Right atrium auricular region (tissue), 2 donors: Measurements from ENCODE around the gene ZNF575. TPM values are rescaled to one million over a fixed set of nuclear protein-coding genes. Genes with fewer than 3 reads are reported as not detected.
A peak's percentile ranks its signal among the peaks of the same experiment; 100 is the strongest.

ENCODE experiments used
- DNase-seq: peaks from one replicate; pipeline ENCODE4 v3.0.0-alpha.2; 2019; ENCODE audit warnings: low spot score
- H3K27ac ChIP-seq, 2 donors: fragments of 200-600 bp; sonication (generic); 1 replicate in 1 of 2; 2 replicates in 1 of 2; pipeline ENCODE4 v1.5.1; 2016 to 2019
- H3K27me3 ChIP-seq, 2 donors: fragments of 200-600 bp; sonication (generic); one replicate each; pipeline versions ENCODE4 v1.5.1 to v1.6.0; 2017 to 2019
- H3K36me3 ChIP-seq: fragments of 200-600 bp; sonication (generic); one replicate; pipeline ENCODE4 v1.5.1; 2016
- H3K4me1 ChIP-seq, 2 donors: fragments of 200-600 bp; sonication (generic); one replicate each; pipeline versions ENCODE4 v1.5.1 to v1.6.0; 2017 to 2019
- H3K4me3 ChIP-seq, 2 donors: fragments of 200-600 bp; sonication (generic); 1 replicate in 1 of 2; 2 replicates in 1 of 2; pipeline ENCODE4 v1.5.1; 2017 to 2019; ENCODE audit warnings: mild to moderate bottlenecking in 1 of 2, moderate library complexity in 1 of 2
- H3K9me3 ChIP-seq, 2 donors: fragments of 200-600 bp; sonication (generic); one replicate each; pipeline ENCODE4 v1.5.1; 2019
- CTCF ChIP-seq, 2 donors: fragments of 200-600 bp; sonication (generic); IDR thresholded peaks; one replicate each; pipeline ENCODE4 v1.5.1; 2019; ENCODE audit warnings: antibody characterized with exemption in 2 of 2
- total RNA-seq, 2 donors: library from RNA; depleted of rRNA; stranded (reverse); fragments of >200 nt; gene quantifications; one replicate each; pipeline ENCODE4 v1.1.0, GENCODE V29; 2016

ZNF575 gene
- total RNA-seq, 2 donors from 2014 or later, result 0.39 TPM; not detected in 1

DNA sequence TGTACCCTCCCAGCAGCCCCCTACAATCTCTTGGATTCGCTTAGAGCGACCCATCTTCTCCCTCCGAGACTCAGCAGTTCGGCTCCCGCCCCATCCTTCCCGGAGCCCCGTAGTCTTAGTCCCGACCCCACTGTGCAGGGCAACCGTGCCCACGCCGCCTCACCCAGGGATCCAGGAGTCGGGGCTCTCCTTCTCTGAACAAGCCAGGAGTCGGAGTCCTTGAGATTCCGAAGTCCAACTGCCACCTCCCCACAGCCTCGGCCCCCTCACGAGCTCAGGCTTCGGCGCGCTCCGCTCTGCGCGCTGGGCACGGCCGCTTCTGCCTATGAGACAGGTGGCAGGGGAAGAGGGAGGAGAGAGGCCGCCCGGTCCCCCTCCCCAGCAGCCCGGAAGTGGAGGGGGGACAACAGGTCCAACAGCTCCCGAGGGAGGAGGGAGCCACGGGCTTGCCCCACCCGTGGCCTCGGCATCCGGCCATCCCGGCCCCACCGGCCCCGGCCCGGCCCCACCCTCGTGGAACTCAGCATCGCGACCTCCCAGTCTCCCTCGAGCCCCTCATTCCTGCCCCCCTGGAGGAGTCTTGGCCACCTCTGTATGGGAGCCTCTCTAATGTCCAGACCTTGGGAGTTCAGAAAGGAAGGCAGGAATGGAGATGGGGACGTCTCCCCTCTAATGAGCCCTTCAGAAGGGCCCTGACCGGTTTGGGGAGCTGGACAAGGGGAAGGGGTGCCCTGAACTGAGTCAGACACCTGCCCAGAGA is 28.4 kb upstream of the ZNF575 start, which contains the start of gene PHLDB3:
Gene PHLDB3 (minus strand): TSS at position 321 of the 760 bp plus-strand sequence. CDS start 628 bp downstream, outside the sequence.
- Histone ChIP-seq H3K9me3 (no peaks in the 10 kb centered on the region), H3K4me3 (peak within 1 kb of the TSS; percentile 52 to 76), H3K4me1 (peaks cover 0 to 28% of the 10 kb centered on the region in 2 donors), H3K27me3 (no peaks in the 10 kb centered on the region), H3K27ac (peak within 1 kb of the TSS; percentile 84 to 91), H3K36me3 (peaks cover under 1% of the 10 kb centered on the region)
- DNase-seq, result no peak
- no peak for TF ChIP-seq CTCF (IDR thresholded peaks at IDR 0.05)

DNA sequence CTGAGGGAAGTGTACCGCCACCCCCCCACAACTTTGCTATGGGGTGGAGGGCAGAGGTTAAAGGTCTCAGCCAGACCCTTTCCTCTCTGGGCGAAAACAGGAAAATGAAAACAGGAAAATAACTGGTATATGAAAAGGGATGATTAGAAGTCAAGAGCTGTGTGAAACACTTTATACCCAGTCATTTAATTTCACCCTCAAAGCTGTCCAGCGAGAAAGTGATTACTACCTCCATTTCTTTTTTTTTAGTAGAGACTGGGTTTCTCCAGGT is 27.9 kb upstream of the ZNF575 start:
- Histone ChIP-seq H3K27me3 (no peaks in the 10 kb centered on the region), H3K27ac (peak overlapping the region; percentile 84 to 91), H3K9me3 (no peaks in the 10 kb centered on the region), H3K36me3 (peaks cover 5% of the 10 kb centered on the region), H3K4me3 (peak overlapping the region in 1 of 2 donors; percentile 76), H3K4me1 (peaks cover 0 to 28% of the 10 kb centered on the region in 2 donors)
- no peak for TF ChIP-seq CTCF (IDR thresholded peaks at IDR 0.05)
- DNase-seq, result no peak

DNA sequence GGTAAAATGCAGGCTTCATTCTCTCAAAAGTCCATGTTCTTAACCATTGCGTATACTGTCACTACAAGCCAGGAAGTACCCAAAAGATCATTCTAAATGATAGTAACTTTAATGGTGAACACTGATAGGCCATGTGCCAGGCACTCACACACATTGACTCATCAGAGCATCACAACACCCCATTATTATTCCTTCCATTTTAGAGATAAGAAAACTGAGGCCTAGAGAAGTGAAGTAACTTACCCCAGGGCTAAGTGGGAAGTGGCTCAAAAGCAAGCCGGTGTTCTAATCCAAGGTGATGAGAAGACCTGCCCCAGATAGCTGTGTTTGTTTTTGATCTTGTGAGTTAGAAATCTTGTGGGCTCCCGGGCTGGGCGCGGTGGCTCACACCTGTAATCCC is 27.0 kb upstream of the ZNF575 start:
- H3K27ac ChIP-seq, result no peak overlapping the region
- no peaks in the 10 kb centered on the region for H3K27me3 ChIP-seq
- H3K36me3 ChIP-seq, result peaks cover 11% of the 10 kb centered on the region
- no peak for TF ChIP-seq CTCF (IDR thresholded peaks at IDR 0.05)
- DNase-seq, result no peak
- H3K9me3 ChIP-seq, result no peaks in the 10 kb centered on the region
- peaks cover 0 to 28% of the 10 kb centered on the region in 2 donors for H3K4me1 ChIP-seq
- H3K4me3 ChIP-seq, result no peak overlapping the region

DNA sequence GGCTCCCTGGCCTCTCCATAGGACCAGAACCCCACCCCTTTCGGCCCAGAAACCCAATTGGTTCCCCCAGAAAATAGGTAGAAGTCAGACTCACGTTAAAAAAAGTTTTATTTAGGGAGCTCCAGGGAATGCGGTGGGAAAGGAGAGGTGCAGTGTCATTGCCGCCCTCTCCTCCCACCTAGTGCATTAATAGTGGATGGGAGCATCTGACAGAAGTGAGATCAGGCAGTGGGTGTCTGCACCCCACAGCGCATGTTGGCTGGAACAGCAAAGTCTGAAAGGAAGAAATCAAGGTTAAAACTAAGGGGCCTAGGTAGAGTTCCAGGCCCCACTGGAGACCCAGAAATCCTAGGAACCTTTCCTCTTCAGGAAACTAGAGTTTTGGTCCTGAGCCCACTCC is 26.4 kb upstream of the ZNF575 start:
- Histone ChIP-seq H3K36me3 (peaks cover 11% of the 10 kb centered on the region), H3K4me1 (peaks cover 0 to 26% of the 10 kb centered on the region in 2 donors), H3K4me3 (no peak overlapping the region), H3K27me3 (no peaks in the 10 kb centered on the region), H3K27ac (no peak overlapping the region), H3K9me3 (no peaks in the 10 kb centered on the region)
- no peak for DNase-seq
- no peak for TF ChIP-seq CTCF (IDR thresholded peaks at IDR 0.05)

GRCh38 chr19:43507880-43508279 is 25.1 kb upstream of the ZNF575 start:
- DNase-seq, result no peak
- H3K4me3 ChIP-seq, result no peak overlapping the region
- H3K4me1 ChIP-seq, result peaks cover 0 to 14% of the 10 kb centered on the region in 2 donors
- TF ChIP-seq CTCF (IDR thresholded peaks at IDR 0.05), result no peak
- H3K9me3 ChIP-seq, result no peaks in the 10 kb centered on the region
- H3K27me3 ChIP-seq, result no peaks in the 10 kb centered on the region
- H3K27ac ChIP-seq, result no peak overlapping the region
- H3K36me3 ChIP-seq, result peaks cover 11% of the 10 kb centered on the region

- H3K36me3 ChIP-seq, result peaks cover 11% of the 10 kb centered on the region
- DNase-seq, result no peak
- no peak for TF ChIP-seq CTCF (IDR thresholded peaks at IDR 0.05)
These were observed 22.3 kb upstream of the ZNF575 start for GRCh38 chr19:43510713-43511112.

More at GRCh38 chr19:43510713-43511112, 22.3 kb upstream of the ZNF575 start:
- Histone ChIP-seq H3K4me1 (no peaks in the 10 kb centered on the region), H3K27me3 (no peaks in the 10 kb centered on the region), H3K4me3 (no peak overlapping the region), H3K27ac (no peak overlapping the region), H3K9me3 (no peaks in the 10 kb centered on the region)
